CD14-positive monocyte (primary cell): Measurements from ENCODE around the gene IKZF3. TPM values are rescaled to one million over a fixed set of nuclear protein-coding genes. Genes with fewer than 3 reads are reported as not detected.
A peak's percentile ranks its signal among the peaks of the same experiment; 100 is the strongest.

Source experiments
- DNase-seq, 3 donors: peaks; one replicate each; pipeline ENCODE4 v3.0.0-alpha.2; 2011 to 2022
- H2AFZ ChIP-seq: 2 replicates; pipeline ENCODE4 v1.6.0; 2012; ENCODE audit warnings: mild to moderate bottlenecking, low read depth, low read length, inconsistent platforms; ENCODE audit not compliant: insufficient read depth, poor library complexity, severe bottlenecking
- H3K27ac ChIP-seq, 2 donors: 1 replicate in 1 of 2; 2 replicates in 1 of 2; pipeline ENCODE4 v1.5.1; 2012 to 2013; ENCODE audit warnings: low read length in 2 of 2, control low read depth in 1 of 2, inconsistent platforms in 1 of 2, low read depth in 1 of 2, mild to moderate bottlenecking in 1 of 2
- H3K27me3 ChIP-seq, 2 donors: one replicate each; pipeline versions ENCODE4 v1.6.0 to v1.6.1; 2011 to 2013; ENCODE audit warnings: low read length in 2 of 2; ENCODE audit not compliant: control insufficient read depth in 2 of 2, insufficient read depth in 2 of 2
- H3K36me3 ChIP-seq, 2 donors: replicated peaks in 1 of 2; 1 replicate in 1 of 2; 2 replicates in 1 of 2; pipeline versions ENCODE4 v1.5.1 to v1.6.1; 2012 to 2013; ENCODE audit warnings: low read length in 2 of 2, control low read depth in 1 of 2, inconsistent platforms in 1 of 2, mild to moderate bottlenecking in 1 of 2; ENCODE audit not compliant: insufficient read depth in 2 of 2, control insufficient read depth in 1 of 2
- H3K4me1 ChIP-seq, 2 donors: 1 replicate in 1 of 2; 2 replicates in 1 of 2; pipeline versions ENCODE4 v1.5.1 to v1.6.1; 2012 to 2013; ENCODE audit warnings: low read length in 2 of 2, control low read depth in 1 of 2, inconsistent platforms in 1 of 2, mild to moderate bottlenecking in 1 of 2, moderate library complexity in 1 of 2; ENCODE audit not compliant: insufficient read depth in 2 of 2, control insufficient read depth in 1 of 2
- H3K4me2 ChIP-seq: replicated peaks from 2 replicates; pipeline ENCODE3; 2012; ENCODE audit warnings: low read length, moderate library complexity, mild to moderate bottlenecking; ENCODE audit not compliant: poor library complexity, severe bottlenecking; ENCODE audit errors: extremely low read depth
- H3K4me3 ChIP-seq, 3 experiments: fragments of 200-600 bp in 1 of 3; sonication (generic) in 1 of 3; replicated peaks in 1 of 3; 1 replicate in 2 of 3; 2 replicates in 1 of 3; pipeline ENCODE4 v1.5.1; 2011 to 2013; ENCODE audit warnings: low read length in 3 of 3, mild to moderate bottlenecking in 3 of 3, control low read depth in 2 of 3, low read depth in 2 of 3, inconsistent platforms in 1 of 3, moderate library complexity in 1 of 3
- H3K79me2 ChIP-seq: 2 replicates; pipeline ENCODE4 v1.6.0; 2012; ENCODE audit warnings: mild to moderate bottlenecking, control low read depth, inconsistent platforms, low read length, moderate library complexity; ENCODE audit not compliant: insufficient read depth
- H3K9ac ChIP-seq: 2 replicates; pipeline ENCODE4 v1.6.0; 2017; ENCODE audit warnings: low read length, mild to moderate bottlenecking; ENCODE audit not compliant: insufficient read depth, poor library complexity, severe bottlenecking
- H3K9me3 ChIP-seq, 2 donors: replicated peaks in 1 of 2; 1 replicate in 1 of 2; 2 replicates in 1 of 2; pipeline versions ENCODE4 v1.5.1 to v1.6.1; 2012 to 2013; ENCODE audit warnings: low read length in 2 of 2, control low read depth in 1 of 2; ENCODE audit not compliant: control insufficient read depth in 1 of 2, insufficient read depth in 1 of 2
- H4K20me1 ChIP-seq: 2 replicates; pipeline ENCODE4 v1.6.0; 2012; ENCODE audit warnings: mild to moderate bottlenecking, low read length, control low read depth, moderate library complexity; ENCODE audit not compliant: insufficient read depth
- H3K27ac Mint-ChIP-seq, 7 donors: one replicate each; pipeline ENCODE4 v1.8.0; 2020; ENCODE audit warnings: mild to moderate bottlenecking in 7 of 7, mixed read lengths in 7 of 7, moderate library complexity in 6 of 7, inconsistent platforms in 2 of 7
- H3K27me3 Mint-ChIP-seq, 3 donors: one replicate each; pipeline ENCODE4 v1.8.0; 2021 to 2022; ENCODE audit warnings: low read depth in 3 of 3, mild to moderate bottlenecking in 3 of 3, mixed read lengths in 3 of 3, moderate library complexity in 3 of 3, inconsistent platforms in 1 of 3
- H3K36me3 Mint-ChIP-seq, 2 donors: one replicate each; pipeline ENCODE4 v1.8.0; 2020; ENCODE audit warnings: mixed read lengths in 2 of 2, inconsistent platforms in 1 of 2, mild to moderate bottlenecking in 1 of 2
- H3K4me1 Mint-ChIP-seq: one replicate; pipeline ENCODE4 v1.8.0; 2020; ENCODE audit warnings: mild to moderate bottlenecking, mixed read lengths
- H3K4me3 Mint-ChIP-seq, 2 donors: one replicate each; pipeline ENCODE4 v1.8.0; 2020; ENCODE audit warnings: mild to moderate bottlenecking in 2 of 2, mixed read lengths in 2 of 2, moderate library complexity in 1 of 2
- H3K9me3 Mint-ChIP-seq, 7 donors: one replicate each; pipeline ENCODE4 v1.8.0; 2020 to 2022; ENCODE audit warnings: mixed read lengths in 7 of 7, mild to moderate bottlenecking in 6 of 7, moderate library complexity in 6 of 7, inconsistent platforms in 2 of 7
- WGBS: methylation state at CpG from one replicate; pipeline ENCODE4 v1.1.5; 2013; ENCODE audit warnings: missing lambda C conversion rate; ENCODE audit not compliant: insufficient coverage; 5-methylcytosine and 5-hydroxymethylcytosine counted together
- intact Hi-C, 2 donors: fragments of 100-400 bp; cut with micrococcal nuclease; formaldehyde crosslinking; loops; one replicate each; pipeline versions ENCODE4 v1.15.0 to v1.15.1; 2023
- polyA plus RNA-seq, 3 donors: library from polyadenylated mRNA; depleted of rRNA in 1 of 3; unstranded in 2 of 3; stranded (reverse) in 1 of 3; fragments of 300-500 nt in 2 of 3; fragments of >200 nt in 1 of 3; fragmentation: Illumina TruSeq in 2 of 3; gene quantifications; 1 replicate in 2 of 3; 2 replicates in 1 of 3; pipeline ENCODE4 v1.2.3, GENCODE V29; 2012 to 2021
- TF ChIP-seq, protein P1 (sequence below): fragments of 200-600 bp; IDR thresholded peaks from one replicate; pipeline ENCODE4 v1.8.0; 2022; ENCODE audit warnings: antibody characterized with exemption, mild to moderate bottlenecking

The IKZF3 gene
- polyA plus RNA-seq, 3 donors = 0.05 to 0.15 (median 0.05) TPM

DNA sequence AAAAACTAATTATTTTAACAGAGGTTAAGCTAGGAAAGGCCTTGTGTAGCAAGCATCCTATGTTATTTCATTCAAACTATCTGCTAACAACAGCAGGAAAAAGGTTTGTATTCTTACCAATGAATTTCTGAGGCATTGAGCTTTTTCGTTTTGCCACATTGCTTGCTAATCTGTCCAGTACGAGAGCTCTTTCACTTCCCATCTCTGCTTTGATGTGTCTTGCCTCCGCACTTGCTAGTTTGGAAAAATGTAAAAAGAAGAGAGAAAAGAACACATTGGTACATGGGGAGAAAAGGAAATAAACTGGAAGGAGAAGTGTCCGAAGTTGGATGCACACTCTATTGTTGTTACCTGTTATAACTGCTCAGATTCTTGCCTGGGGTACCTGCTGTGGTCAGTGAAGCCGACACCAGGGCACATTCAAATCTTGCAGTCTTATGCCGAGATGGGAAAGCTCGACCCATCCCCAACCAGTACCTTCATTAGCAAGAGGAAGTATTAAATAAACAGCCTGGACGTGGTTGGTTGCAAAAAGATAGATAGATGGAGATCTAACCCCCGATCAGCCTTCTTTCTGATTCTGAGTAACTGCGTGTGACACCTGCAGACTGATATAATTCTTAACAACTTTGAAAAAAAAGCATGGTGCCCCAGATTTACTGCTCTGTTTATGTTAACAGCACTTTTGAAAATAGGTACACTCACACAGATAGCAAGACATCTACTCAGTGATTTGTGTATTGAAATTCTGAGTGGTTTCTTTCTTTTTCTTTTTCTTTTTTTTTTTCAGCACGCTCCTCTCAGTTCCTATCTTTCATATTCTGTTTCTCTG lies 86.4 kb downstream of the IKZF3 start:
- WGBS = 60% methylated on average over 1 of the region's 11 CpGs
- H3K79me2 ChIP-seq = no peaks in the 10 kb centered on the region
- no peaks in the 10 kb centered on the region for H3K9me3 ChIP-seq
- peaks cover 38 to 72% (median 42%) of the 10 kb centered on the region in 3 donors for H3K27me3 Mint-ChIP-seq
- no peak overlapping the region for H3K27ac ChIP-seq
- H3K36me3 Mint-ChIP-seq = no peaks in the 10 kb centered on the region
- H3K27me3 ChIP-seq = peaks cover 51 to 68% of the 10 kb centered on the region in 2 donors
- no peak overlapping the region for H3K4me2 ChIP-seq
- no peaks in the 10 kb centered on the region for H3K36me3 ChIP-seq
- no peak overlapping the region for H3K4me3 ChIP-seq
- H2AFZ ChIP-seq = no peak overlapping the region
- DNase-seq = no peak
- no peaks in the 10 kb centered on the region for H4K20me1 ChIP-seq
- TF ChIP-seq, protein P1, sequence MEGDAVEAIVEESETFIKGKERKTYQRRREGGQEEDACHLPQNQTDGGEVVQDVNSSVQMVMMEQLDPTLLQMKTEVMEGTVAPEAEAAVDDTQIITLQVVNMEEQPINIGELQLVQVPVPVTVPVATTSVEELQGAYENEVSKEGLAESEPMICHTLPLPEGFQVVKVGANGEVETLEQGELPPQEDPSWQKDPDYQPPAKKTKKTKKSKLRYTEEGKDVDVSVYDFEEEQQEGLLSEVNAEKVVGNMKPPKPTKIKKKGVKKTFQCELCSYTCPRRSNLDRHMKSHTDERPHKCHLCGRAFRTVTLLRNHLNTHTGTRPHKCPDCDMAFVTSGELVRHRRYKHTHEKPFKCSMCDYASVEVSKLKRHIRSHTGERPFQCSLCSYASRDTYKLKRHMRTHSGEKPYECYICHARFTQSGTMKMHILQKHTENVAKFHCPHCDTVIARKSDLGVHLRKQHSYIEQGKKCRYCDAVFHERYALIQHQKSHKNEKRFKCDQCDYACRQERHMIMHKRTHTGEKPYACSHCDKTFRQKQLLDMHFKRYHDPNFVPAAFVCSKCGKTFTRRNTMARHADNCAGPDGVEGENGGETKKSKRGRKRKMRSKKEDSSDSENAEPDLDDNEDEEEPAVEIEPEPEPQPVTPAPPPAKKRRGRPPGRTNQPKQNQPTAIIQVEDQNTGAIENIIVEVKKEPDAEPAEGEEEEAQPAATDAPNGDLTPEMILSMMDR = no peak
- no peak overlapping the region for H3K9ac ChIP-seq
- peak overlapping the region in 1 of 2 donors; percentile 40 for H3K4me3 Mint-ChIP-seq
- peaks cover 10 to 16% of the 10 kb centered on the region in 2 donors for H3K4me1 ChIP-seq
- H3K9me3 Mint-ChIP-seq = peaks cover 0 to 2% (median 0%) of the 10 kb centered on the region in 7 donors
- peaks cover 26% of the 10 kb centered on the region for H3K4me1 Mint-ChIP-seq
- H3K27ac Mint-ChIP-seq = peak overlapping the region in 1 of 7 donors; percentile 73
- intact Hi-C loops = no loop called here

DNA sequence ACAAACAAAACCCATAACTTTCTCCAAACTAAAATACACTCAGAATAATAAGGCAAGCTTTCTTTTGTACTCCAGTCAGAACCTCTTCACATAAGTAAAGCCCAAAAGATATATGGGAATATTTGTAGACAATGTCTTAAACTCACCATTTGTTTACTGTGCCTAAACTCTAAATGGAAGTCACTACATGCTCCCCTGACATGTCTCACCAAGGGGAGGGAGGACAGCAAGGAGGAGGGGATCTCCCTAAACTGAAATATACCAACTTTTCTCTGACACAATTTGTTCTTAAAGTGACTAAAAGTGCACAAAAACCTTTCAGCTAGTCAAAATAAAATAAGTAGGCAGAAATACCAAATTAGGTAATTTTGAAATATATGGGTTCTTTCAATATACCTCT lies 87.9 kb downstream of the IKZF3 start:
- Histone ChIP-seq H3K27me3 (peaks cover 44 to 62% of the 10 kb centered on the region in 2 donors), H3K79me2 (no peaks in the 10 kb centered on the region), H3K4me1 (peaks cover 0 to 5% of the 10 kb centered on the region in 2 donors), H4K20me1 (no peaks in the 10 kb centered on the region), H3K9me3 (no peaks in the 10 kb centered on the region), H3K27ac (no peak overlapping the region), H3K36me3 (no peaks in the 10 kb centered on the region), H3K4me2 (no peak overlapping the region), H3K9ac (no peak overlapping the region), H2AFZ (no peak overlapping the region), H3K4me3 (no peak overlapping the region)
- Mint-ChIP-seq H3K36me3 (peaks cover 0 to 2% of the 10 kb centered on the region in 2 donors), H3K27me3 (peaks cover 38 to 67% (median 46%) of the 10 kb centered on the region in 3 donors), H3K9me3 (peaks cover 0 to 2% (median 0%) of the 10 kb centered on the region in 7 donors), H3K4me3 (peak overlapping the region; percentile 39 to 61), H3K27ac (peak overlapping the region in 1 of 7 donors; percentile 34), H3K4me1 (peaks cover 16% of the 10 kb centered on the region)
- no peak for DNase-seq
- TF ChIP-seq, protein P1 = no peak
- intact Hi-C loops = no loop called here
